IgD-negative memory B cell (primary cell): ENCODE results near the gene CD8B. TPM values are rescaled to one million over a fixed set of nuclear protein-coding genes. Genes with fewer than 3 reads are reported as not detected.

Experiments used
- H3K27ac Mint-ChIP-seq, 3 donors: one replicate each; pipeline ENCODE4 v1.8.0; 2020 to 2022; ENCODE audit warnings: mild to moderate bottlenecking in 3 of 3, mixed read lengths in 3 of 3, moderate library complexity in 1 of 3
- H3K27me3 Mint-ChIP-seq: one replicate; pipeline ENCODE4 v1.8.0; 2021; ENCODE audit warnings: mixed read lengths
- H3K36me3 Mint-ChIP-seq: one replicate; pipeline ENCODE4 v1.8.0; 2020; ENCODE audit warnings: mild to moderate bottlenecking, mixed read lengths
- H3K4me1 Mint-ChIP-seq, 3 donors: one replicate each; pipeline ENCODE4 v1.8.0; 2020 to 2022; ENCODE audit warnings: mixed read lengths in 3 of 3, mild to moderate bottlenecking in 1 of 3
- H3K4me3 Mint-ChIP-seq, 4 donors: one replicate each; pipeline ENCODE4 v1.8.0; 2020 to 2022; ENCODE audit warnings: mild to moderate bottlenecking in 4 of 4, mixed read lengths in 4 of 4, moderate library complexity in 3 of 4
- H3K9me3 Mint-ChIP-seq, 3 donors: one replicate each; pipeline ENCODE4 v1.8.0; 2020 to 2021; ENCODE audit warnings: mixed read lengths in 3 of 3, mild to moderate bottlenecking in 1 of 3
- polyA plus RNA-seq: library from polyadenylated mRNA; unstranded; fragments of 300-500 nt; fragmentation: Illumina TruSeq; gene quantifications from one replicate; pipeline ENCODE4 v1.2.3, GENCODE V29; 2021

The CD8B gene
- polyA plus RNA-seq, 1 donor from 2014 or later, result 1.1 TPM

GRCh38 chr2:86791573-86791972 lies 70.1 kb downstream of the CD8B start:
- Mint-ChIP-seq H3K4me3 (peak overlapping the region; percentile 50 to 88 (median 86)), H3K9me3 (peaks cover 8 to 17% (median 11%) of the 10 kb centered on the region in 3 donors), H3K27me3 (peaks cover 55% of the 10 kb centered on the region), H3K4me1 (peaks cover 7 to 16% (median 9%) of the 10 kb centered on the region in 3 donors), H3K36me3 (peaks cover 6% of the 10 kb centered on the region), H3K27ac (no peak overlapping the region)

GRCh38 chr2:86790676-86791572 lies 70.8 kb downstream of the CD8B start, which contains the start of gene CD8A:
Gene CD8A (minus strand): TSS chr2:86790913. CDS start chr2:86790825, 88 bp downstream.
- Mint-ChIP-seq H3K9me3 (peaks cover 5 to 10% (median 6%) of the 10 kb centered on the region in 3 donors), H3K27me3 (peaks cover 55% of the 10 kb centered on the region), H3K4me1 (peaks cover 7 to 16% (median 9%) of the 10 kb centered on the region in 3 donors), H3K27ac (peak within 1 kb of the TSS in 2 of 3 donors; percentile 13 to 63), H3K36me3 (peaks cover 2% of the 10 kb centered on the region), H3K4me3 (peak within 1 kb of the TSS; percentile 59 to 92 (median 86))

GRCh38 chr2:86790134-86790675 lies 71.5 kb downstream of the CD8B start:
- Mint-ChIP-seq H3K27me3 (peaks cover 52% of the 10 kb centered on the region), H3K27ac (peak overlapping the region in 1 of 3 donors; percentile 63), H3K36me3 (no peaks in the 10 kb centered on the region), H3K9me3 (peaks cover 0 to 4% (median 3%) of the 10 kb centered on the region in 3 donors), H3K4me1 (peaks cover 7 to 16% (median 9%) of the 10 kb centered on the region in 3 donors), H3K4me3 (peak overlapping the region; percentile 59 to 92 (median 77))

- Mint-ChIP-seq H3K36me3 (no peaks in the 10 kb centered on the region), H3K9me3 (peaks cover 0 to 3% (median 0%) of the 10 kb centered on the region in 3 donors), H3K4me1 (peaks cover 7 to 16% (median 9%) of the 10 kb centered on the region in 3 donors), H3K27me3 (peaks cover 47% of the 10 kb centered on the region), H3K27ac (no peak overlapping the region), H3K4me3 (peak overlapping the region; percentile 59 to 92 (median 77))
Observed at GRCh38 chr2:86789687-86790133, 72.0 kb downstream of the CD8B start.

GRCh38 chr2:86788881-86789686 lies 72.6 kb downstream of the CD8B start:
- Mint-ChIP-seq H3K4me3 (peak overlapping the region in 1 of 4 donors; percentile 38), H3K4me1 (peaks cover 10 to 20% (median 11%) of the 10 kb centered on the region in 3 donors), H3K27me3 (peaks cover 41% of the 10 kb centered on the region)

GRCh38 chr2:86788165-86788564 lies 73.5 kb downstream of the CD8B start:
- Mint-ChIP-seq H3K9me3 (no peaks in the 10 kb centered on the region), H3K4me3 (no peak overlapping the region), H3K4me1 (peaks cover 15 to 28% (median 16%) of the 10 kb centered on the region in 3 donors), H3K27ac (no peak overlapping the region), H3K36me3 (no peaks in the 10 kb centered on the region), H3K27me3 (peaks cover 32% of the 10 kb centered on the region)

More at GRCh38 chr2:86788881-86789686, 72.6 kb downstream of the CD8B start:
- H3K36me3 Mint-ChIP-seq, result no peaks in the 10 kb centered on the region
- H3K27ac Mint-ChIP-seq, result no peak overlapping the region
- H3K9me3 Mint-ChIP-seq, result no peaks in the 10 kb centered on the region

GRCh38 chr2:86787736-86788135 lies 74.0 kb downstream of the CD8B start:
- Mint-ChIP-seq H3K9me3 (no peaks in the 10 kb centered on the region), H3K36me3 (no peaks in the 10 kb centered on the region), H3K4me3 (no peak overlapping the region), H3K27me3 (peaks cover 28% of the 10 kb centered on the region), H3K27ac (no peak overlapping the region), H3K4me1 (peaks cover 15 to 28% (median 16%) of the 10 kb centered on the region in 3 donors)

GRCh38 chr2:86786001-86786536 lies 75.6 kb downstream of the CD8B start:
- Mint-ChIP-seq H3K27me3 (peaks cover 16% of the 10 kb centered on the region), H3K36me3 (no peaks in the 10 kb centered on the region), H3K4me3 (no peak overlapping the region), H3K27ac (no peak overlapping the region), H3K4me1 (peaks cover 15 to 19% (median 17%) of the 10 kb centered on the region in 3 donors), H3K9me3 (no peaks in the 10 kb centered on the region)

GRCh38 chr2:86785456-86785855 lies 76.2 kb downstream of the CD8B start:
- no peak overlapping the region for H3K27ac Mint-ChIP-seq
- H3K27me3 Mint-ChIP-seq, result peaks cover 13% of the 10 kb centered on the region
- H3K4me3 Mint-ChIP-seq, result no peak overlapping the region
- no peaks in the 10 kb centered on the region for H3K36me3 Mint-ChIP-seq
- H3K4me1 Mint-ChIP-seq, result peaks cover 11 to 17% (median 14%) of the 10 kb centered on the region in 3 donors
- H3K9me3 Mint-ChIP-seq, result no peaks in the 10 kb centered on the region

GRCh38 chr2:86783615-86784339 lies 77.9 kb downstream of the CD8B start:
- Mint-ChIP-seq H3K27me3 (peaks cover 3% of the 10 kb centered on the region), H3K27ac (peak overlapping the region; percentile 14 to 92 (median 80)), H3K9me3 (no peaks in the 10 kb centered on the region), H3K4me1 (peaks cover 11 to 14% (median 12%) of the 10 kb centered on the region in 3 donors), H3K4me3 (peak overlapping the region; percentile 8 to 65 (median 59)), H3K36me3 (no peaks in the 10 kb centered on the region)

GRCh38 chr2:86782748-86783147 lies 78.9 kb downstream of the CD8B start:
- H3K4me3 Mint-ChIP-seq, result no peak overlapping the region
- H3K27ac Mint-ChIP-seq, result no peak overlapping the region

GRCh38 chr2:86781363-86781762 lies 80.3 kb downstream of the CD8B start:
- Mint-ChIP-seq H3K36me3 (no peaks in the 10 kb centered on the region), H3K27me3 (no peaks in the 10 kb centered on the region)

More at GRCh38 chr2:86782748-86783147, 78.9 kb downstream of the CD8B start:
- Mint-ChIP-seq H3K9me3 (no peaks in the 10 kb centered on the region), H3K4me1 (peaks cover 11 to 14% (median 12%) of the 10 kb centered on the region in 3 donors), H3K36me3 (no peaks in the 10 kb centered on the region), H3K27me3 (no peaks in the 10 kb centered on the region)

GRCh38 chr2:86779971-86780370 lies 81.7 kb downstream of the CD8B start:
- no peaks in the 10 kb centered on the region for H3K36me3 Mint-ChIP-seq
- H3K27ac Mint-ChIP-seq, result no peak overlapping the region
- no peaks in the 10 kb centered on the region for H3K27me3 Mint-ChIP-seq
- H3K4me3 Mint-ChIP-seq, result no peak overlapping the region
- no peaks in the 10 kb centered on the region for H3K9me3 Mint-ChIP-seq
- H3K4me1 Mint-ChIP-seq, result peaks cover 11 to 14% (median 12%) of the 10 kb centered on the region in 3 donors

More at GRCh38 chr2:86781363-86781762, 80.3 kb downstream of the CD8B start:
- peaks cover 11 to 14% (median 12%) of the 10 kb centered on the region in 3 donors for H3K4me1 Mint-ChIP-seq
- H3K27ac Mint-ChIP-seq, result no peak overlapping the region
- no peak overlapping the region for H3K4me3 Mint-ChIP-seq
- H3K9me3 Mint-ChIP-seq, result no peaks in the 10 kb centered on the region
